NCI-H748 (cell line): ENCODE measurements around the gene CHN2.

ENCODE experiments used
- DNase-seq: peaks from one replicate; lab custom pipeline; 2025; ENCODE audit not compliant: unreplicated experiment; lab: John Stamatoyannopoulos, UW

The CHN2 gene

GRCh38 chr7:29278337-29279069 is 83.9 kb downstream of the CHN2 start:
- DNase-seq = peak; percentile 82

- peak; percentile 93 for DNase-seq
These were observed 87.4 kb downstream of the CHN2 start for GRCh38 chr7:29281782-29282541.

GRCh38 chr7:29282819-29283414 is 88.3 kb downstream of the CHN2 start:
- DNase-seq = peak; percentile 80

GRCh38 chr7:29284696-29285443 is 90.3 kb downstream of the CHN2 start:
- no peak for DNase-seq

GRCh38 chr7:29285444-29285793 is 90.8 kb downstream of the CHN2 start:
- peak; percentile 95 for DNase-seq

GRCh38 chr7:29285861-29286260 is 91.3 kb downstream of the CHN2 start:
- DNase-seq = peak; percentile 86

- DNase-seq = no peak
These were observed 92.8 kb downstream of the CHN2 start for GRCh38 chr7:29287366-29287765.

- DNase-seq = peak; percentile 89
These were observed 93.9 kb downstream of the CHN2 start for GRCh38 chr7:29288181-29289091.

- DNase-seq = peak; percentile 96
These were observed 94.8 kb downstream of the CHN2 start for GRCh38 chr7:29289156-29290021.

GRCh38 chr7:29290829-29291228 is 96.3 kb downstream of the CHN2 start:
- no peak for DNase-seq

GRCh38 chr7:29291723-29292618 is 97.4 kb downstream of the CHN2 start:
- DNase-seq = no peak

- no peak for DNase-seq
These were observed 98.5 kb downstream of the CHN2 start for GRCh38 chr7:29292886-29293658.

GRCh38 chr7:29296421-29296820 is 101.8 kb downstream of the CHN2 start:
- no peak for DNase-seq

- peak; percentile 52 for DNase-seq
These were observed 102.8 kb downstream of the CHN2 start for GRCh38 chr7:29297194-29297890.

GRCh38 chr7:29299086-29299485 is 104.5 kb downstream of the CHN2 start:
- DNase-seq = no peak

- DNase-seq = no peak
These were observed 105.5 kb downstream of the CHN2 start for GRCh38 chr7:29300026-29300480.

GRCh38 chr7:29300649-29301048 is 106.1 kb downstream of the CHN2 start:
- DNase-seq = no peak
